Measurements from ENCODE around the gene MOB4. TPM values are rescaled to one million over a fixed set of nuclear protein-coding genes. Genes with fewer than 3 reads are reported as not detected.

Gene MOB4
- total RNA-seq, result 35.1 and 39.8 TPM in 2 replicates

DNA sequence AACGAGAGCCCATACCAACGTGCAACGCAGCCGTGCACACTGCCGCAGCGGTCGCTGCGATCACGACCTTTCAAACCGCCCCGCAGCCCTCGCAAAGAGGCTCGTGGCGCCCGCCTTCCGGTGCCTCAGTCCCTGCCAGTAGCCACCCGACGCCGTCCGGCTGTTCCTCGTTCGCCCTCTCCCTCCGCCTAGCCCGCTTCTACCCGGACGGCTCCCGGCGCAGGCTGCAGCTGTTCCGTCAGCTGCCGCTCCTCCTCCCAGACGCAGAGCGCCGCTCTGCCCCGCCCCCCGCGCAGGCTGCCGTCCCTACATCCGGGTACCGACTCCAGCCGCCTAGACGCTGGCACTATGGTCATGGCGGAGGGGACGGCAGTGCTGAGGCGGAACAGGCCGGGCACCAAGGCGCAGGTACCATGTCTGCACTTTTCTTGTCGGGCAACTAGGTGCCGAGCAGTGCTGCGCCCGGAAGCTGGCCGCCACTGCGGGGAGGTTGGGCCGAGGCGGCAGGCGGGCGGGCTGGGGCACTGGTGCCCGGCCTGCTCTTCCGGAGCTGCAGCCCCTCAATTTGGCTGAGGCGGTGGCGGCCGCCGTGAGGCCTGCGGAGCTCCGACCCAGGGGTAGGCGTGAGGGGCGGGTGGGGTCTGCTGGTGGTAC is at the start of gene MOB4:
Gene MOB4, plus strand, starts transcription at position 328 of the 654 bp plus-strand sequence. Its CDS starts 21 bp downstream, at position 349.

DNA sequence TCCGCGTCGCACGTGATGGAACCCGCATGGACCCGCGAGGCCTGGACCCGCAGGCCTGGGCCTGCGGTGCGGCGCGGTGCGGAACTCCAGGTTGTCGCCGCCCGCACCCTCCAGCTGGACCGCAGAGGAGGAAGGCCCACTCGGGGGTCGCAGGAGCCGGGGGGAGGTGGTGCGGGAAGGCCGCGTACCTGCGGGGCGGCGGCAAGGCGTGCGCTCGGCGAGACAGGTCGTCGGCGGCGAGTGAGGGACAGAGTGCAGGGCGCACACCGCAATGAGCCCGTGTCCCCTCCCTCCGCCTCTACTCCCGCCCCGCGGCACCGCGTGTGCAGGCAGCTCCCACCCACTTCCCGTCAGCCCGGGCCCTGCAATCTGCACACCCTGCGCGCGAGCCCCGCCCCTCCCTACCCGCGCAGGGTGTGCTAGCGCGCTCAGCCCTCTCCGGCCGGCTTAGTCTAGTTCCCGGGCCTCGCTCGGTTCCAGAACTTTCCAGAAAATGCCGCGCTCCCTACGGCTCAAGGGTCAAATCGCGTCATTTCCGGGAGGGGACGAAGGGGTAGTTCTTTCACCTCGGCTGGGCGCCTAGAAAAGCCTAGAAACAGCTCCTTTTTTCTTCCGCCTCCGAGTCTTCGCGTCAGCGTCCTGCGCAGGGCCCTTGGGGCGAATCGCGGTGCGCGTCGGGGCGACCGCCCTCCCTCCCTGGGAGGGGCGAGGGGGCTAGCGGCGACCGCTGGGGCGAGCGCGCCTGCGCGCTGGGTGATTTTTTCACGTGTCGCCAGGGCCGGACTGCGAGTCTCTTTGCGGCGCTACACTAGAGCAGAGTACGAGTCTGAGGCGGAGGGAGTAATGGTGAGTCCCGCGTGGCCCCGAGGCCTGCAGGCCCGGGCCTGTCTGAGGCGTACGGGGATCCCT is 16.0 kb upstream of the MOB4 start, which contains the start of the genes HSPD1 and HSPE1:
Gene HSPD1, minus strand, starts transcription at position 247 of the 909 bp plus-strand sequence. CDS start 992 bp downstream, outside the sequence.
Gene HSPE1, plus strand, starts transcription at position 786 of the 909 bp plus-strand sequence. Its CDS starts 58 bp downstream, at position 844.

Other genes with a start within 250 kb of the MOB4 start
- gene ANKRD44, start 205.3 kb upstream of the MOB4 start, total RNA-seq, result 1.3 and 1.5 TPM in 2 replicates
- 100.0 and 102 TPM in 2 replicates for gene SF3B1, start 81.0 kb upstream of the MOB4 start, total RNA-seq
- gene COQ10B, start 62.5 kb upstream of the MOB4 start, total RNA-seq, result 17.4 and 19.7 TPM in 2 replicates
- 316 TPM in 2 replicates for gene HSPD1, start 16.2 kb upstream of the MOB4 start, total RNA-seq
- gene HSPE1, start 15.7 kb upstream of the MOB4 start, total RNA-seq, result 241 and 374 TPM in 2 replicates
- gene RFTN2, start 159.5 kb downstream of the MOB4 start, total RNA-seq, result not detected in 2 replicates
- gene MARS2, start 189.3 kb downstream of the MOB4 start, total RNA-seq, result 5.3 and 10.1 TPM in 2 replicates